Keratinocyte (primary cell): ENCODE data around the gene RBMS3.
"Not testable (repeated sequence)": the region's sequence is repeated elsewhere in the genome, so short reads cannot be mapped to it uniquely, and the experiment has no call there.

ENCODE experiments used
- EZH2 ChIP-seq: IDR thresholded peaks from one replicate; pipeline ENCODE4 v1.6.1; 2012; ENCODE audit warnings: inconsistent platforms, mild to moderate bottlenecking, low read length, moderate library complexity
- TF ChIP-seq, protein P1 (sequence below), 3 experiments: IDR thresholded peaks in 1 of 3; conservative IDR thresholded peaks in 1 of 3; optimal IDR thresholded peaks in 1 of 3; 2 replicates in 2 of 3; 3 replicates in 1 of 3; pipeline versions ENCODE3 to v1.5.1; 2011; ENCODE audit warnings: low read length in 3 of 3, mild to moderate bottlenecking in 3 of 3, moderate library complexity in 2 of 3, control low read depth in 1 of 3, inconsistent platforms in 1 of 3; ENCODE audit not compliant: insufficient read depth in 2 of 3; ENCODE audit errors: extremely low read depth in 1 of 3

DNA sequence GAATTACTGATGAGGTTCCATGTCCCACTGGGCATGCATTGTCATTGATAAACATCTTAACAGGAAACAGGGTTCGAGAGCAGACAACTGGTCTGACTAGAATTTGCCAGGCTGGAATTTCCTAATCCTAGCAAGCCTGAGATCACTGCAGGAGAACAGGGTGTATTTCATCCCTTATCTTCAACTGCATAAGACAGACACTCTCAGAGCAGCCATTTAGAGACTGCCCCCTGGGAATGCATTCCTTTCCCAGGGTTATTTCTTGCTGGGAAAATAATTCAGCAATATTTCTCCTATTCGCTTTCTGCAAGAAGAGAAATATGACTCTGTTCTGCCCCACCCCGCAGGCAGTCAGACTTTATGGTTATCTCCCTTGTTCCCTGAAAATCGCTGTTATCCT, 113.1 kb downstream of the RBMS3 start:
- TF ChIP-seq EZH2, result not testable (repeated sequence)
- TF ChIP-seq, protein P1, sequence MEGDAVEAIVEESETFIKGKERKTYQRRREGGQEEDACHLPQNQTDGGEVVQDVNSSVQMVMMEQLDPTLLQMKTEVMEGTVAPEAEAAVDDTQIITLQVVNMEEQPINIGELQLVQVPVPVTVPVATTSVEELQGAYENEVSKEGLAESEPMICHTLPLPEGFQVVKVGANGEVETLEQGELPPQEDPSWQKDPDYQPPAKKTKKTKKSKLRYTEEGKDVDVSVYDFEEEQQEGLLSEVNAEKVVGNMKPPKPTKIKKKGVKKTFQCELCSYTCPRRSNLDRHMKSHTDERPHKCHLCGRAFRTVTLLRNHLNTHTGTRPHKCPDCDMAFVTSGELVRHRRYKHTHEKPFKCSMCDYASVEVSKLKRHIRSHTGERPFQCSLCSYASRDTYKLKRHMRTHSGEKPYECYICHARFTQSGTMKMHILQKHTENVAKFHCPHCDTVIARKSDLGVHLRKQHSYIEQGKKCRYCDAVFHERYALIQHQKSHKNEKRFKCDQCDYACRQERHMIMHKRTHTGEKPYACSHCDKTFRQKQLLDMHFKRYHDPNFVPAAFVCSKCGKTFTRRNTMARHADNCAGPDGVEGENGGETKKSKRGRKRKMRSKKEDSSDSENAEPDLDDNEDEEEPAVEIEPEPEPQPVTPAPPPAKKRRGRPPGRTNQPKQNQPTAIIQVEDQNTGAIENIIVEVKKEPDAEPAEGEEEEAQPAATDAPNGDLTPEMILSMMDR (optimal IDR thresholded peaks at IDR 0.05 in 1 of 3, IDR thresholded peaks at IDR 0.05 in 1 of 3, conservative IDR thresholded peaks at IDR 0.05 in 1 of 3; ENCODE audit: extremely low read depth in 1 of 3, insufficient read depth in 2 of 3, low read length in 3 of 3), result not testable (repeated sequence)
